A204.1 (cell line): Measurements from ENCODE around the gene CCDC106.

Experiments used
- FAIRE-seq: peaks from 2 replicates; lab custom pipeline; 2012; peaks lifted over from hg19 to GRCh38; lab: Jason Lieb, UNC

The CCDC106 gene

DNA sequence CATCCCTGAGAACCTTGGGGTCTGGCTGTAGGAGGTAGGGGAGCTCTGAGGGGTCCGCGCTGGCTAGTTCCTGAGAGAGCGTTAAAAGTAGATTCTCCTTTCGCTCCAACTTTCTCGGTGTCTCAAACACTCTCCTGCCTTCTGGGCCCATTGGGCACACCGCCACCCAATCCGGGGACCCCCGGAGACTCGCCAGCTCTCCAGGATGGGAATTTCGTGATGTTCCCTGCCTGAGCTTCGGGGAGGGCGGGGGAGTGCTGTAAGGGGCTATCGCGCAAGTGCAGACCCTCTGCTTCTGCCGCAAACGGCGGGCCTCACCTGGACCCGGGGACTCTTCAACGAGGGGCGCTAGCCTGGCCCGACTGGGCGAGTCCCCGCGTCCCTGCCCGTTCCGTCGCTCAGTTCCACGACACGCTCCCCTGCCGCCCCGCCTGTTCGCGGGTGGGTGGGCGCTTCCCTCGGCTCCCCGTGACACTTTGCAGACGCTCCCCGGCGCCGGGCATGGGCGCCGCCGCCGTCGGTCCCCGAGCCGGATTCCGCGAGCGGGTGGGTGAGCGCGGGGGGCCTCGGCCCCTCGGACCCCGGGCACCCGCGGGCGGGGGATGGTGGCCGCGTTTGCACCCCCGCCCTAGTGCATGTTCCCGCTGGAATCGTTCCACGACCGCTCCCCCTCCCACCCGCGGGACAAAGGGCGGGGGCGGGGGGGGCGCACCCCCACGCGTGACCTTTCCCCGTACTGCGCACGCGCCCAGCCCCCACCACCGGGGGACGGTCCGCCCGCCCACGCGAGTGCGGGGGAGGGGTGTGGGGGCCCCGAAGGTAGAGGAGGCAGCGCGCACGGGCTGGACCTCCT, at the start of gene CCDC106:
Gene CCDC106 (plus strand): TSS at position 481 of the 853 bp plus-strand sequence. CDS start 835 bp downstream, outside the sequence.
- FAIRE-seq, result no peak

DNA sequence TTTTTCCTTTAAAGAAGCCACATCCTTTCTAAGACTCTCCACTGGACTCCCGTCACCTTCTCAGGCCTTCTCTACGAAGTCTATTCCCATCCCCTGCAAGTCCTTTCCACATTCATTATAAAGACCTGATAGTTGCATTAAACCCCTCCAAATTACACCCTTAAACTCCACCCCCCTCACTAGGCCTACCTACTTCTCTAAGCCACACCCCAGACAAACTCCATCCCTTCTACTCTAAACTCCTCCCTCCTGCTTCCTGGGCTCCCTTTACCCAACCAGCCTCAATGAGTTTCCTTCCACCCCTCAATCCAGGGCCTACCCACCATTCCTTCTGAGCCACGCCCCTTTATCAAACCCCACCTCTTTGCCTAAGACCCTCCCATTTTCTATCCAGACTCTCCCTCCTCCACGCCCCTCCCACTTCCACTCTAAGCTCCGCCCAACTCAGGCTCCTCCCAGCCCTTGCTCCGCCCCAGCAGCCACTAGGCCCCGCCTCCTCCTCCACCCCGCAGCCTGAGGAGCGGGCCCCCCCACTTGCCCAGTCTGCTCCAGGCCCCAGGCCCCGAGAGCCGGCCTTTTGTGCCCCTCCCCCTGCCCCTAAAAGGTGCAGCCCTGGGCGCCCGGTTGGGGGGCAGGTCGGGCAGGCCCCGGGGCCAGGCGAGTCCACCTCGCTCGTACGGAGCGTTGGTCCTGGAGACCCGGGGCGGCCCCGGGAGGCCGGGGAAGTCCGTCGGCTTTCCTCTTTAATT, 49.1 kb upstream of the CCDC106 start:
- peak; percentile 98 for FAIRE-seq

DNA sequence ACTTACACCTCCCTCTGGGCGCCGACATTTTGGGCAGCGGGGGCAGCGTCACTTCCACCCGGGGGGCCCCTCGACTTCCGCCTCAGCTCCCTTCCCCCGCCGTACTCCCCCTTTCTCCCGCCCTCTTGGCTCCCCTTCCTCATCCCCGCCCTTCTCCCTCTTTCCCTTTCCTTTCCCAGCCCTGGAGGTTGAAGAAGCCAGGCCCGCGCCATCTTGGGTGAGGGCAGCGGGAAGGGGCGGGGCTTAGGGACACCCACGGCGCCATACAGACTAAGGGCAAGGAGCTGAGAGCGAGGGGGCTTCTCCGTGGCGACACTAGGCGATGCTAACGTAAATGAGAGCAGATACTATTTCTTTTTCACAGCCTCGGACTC, 48.6 kb upstream of the CCDC106 start, which contains the start of gene FIZ1:
Gene FIZ1 (minus strand): TSS at position 50 of the 374 bp plus-strand sequence. CDS start 1,652 bp downstream, outside the sequence.
- FAIRE-seq, result peak; percentile 97

DNA sequence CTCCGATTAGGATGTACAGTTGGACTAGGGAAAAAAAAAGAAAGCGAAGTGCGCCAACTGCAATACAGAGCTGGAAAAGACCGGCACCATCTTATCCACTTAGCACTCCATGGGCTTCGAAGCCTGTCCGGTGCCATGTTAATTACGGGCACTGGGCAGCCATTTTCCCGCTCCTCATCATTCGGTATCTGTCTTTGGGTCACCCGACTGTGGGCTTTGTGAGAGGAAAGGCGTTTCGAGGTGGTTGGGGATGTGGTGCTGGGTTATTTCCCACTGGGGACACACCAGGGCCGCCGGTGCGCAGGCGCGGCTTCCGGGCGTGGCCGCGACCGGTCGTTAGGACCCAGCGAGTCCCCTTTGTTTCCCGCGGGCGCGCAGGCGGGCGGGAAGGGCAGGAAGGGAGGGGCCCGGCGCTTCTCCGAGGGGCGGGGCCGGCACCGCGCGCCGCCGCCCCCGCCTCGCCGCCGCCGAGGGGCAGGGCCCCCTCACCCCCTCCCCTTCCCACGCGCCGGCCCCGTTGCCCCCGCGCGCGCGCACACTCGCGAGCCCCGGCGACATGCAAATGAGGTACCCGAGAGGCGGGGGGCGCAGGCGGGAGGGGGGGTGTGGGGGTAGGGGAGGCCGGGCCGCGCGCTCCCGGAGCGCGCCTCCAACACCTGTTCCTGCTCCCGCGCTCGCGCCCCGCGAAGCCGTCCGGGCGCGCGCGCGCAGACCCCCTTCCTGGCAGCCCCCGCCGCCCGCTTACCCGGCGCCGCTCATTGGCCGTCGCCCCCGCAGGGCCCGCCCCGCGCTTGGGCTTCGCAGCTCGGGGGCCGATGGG, 48.0 kb upstream of the CCDC106 start, which contains the start of gene ZNF524:
Gene ZNF524 (plus strand): TSS at position 447 of the 820 bp plus-strand sequence. CDS start 1,825 bp downstream, outside the sequence.
- FAIRE-seq, result no peak

DNA sequence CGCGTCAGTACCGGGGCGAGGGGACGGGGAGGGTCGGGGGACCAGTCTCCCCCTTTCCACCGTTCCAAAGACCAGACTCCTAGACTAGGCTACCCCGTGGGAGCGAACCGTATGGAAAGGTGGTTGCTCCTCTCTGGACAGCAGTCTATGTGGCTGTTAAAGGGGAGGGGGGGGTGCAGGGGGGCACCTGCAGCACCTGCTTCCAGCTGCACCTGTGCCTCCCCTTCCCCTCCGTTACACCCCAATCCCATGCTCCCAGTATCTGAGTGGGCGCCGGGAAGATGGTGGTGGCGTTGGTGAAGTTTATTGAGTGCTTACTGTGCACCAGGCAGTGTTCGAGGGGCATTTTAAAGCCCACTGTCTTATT, 47.4 kb upstream of the CCDC106 start:
- FAIRE-seq, result no peak

- no peak for FAIRE-seq
Measured at GRCh38 chr19:55601084-55601483, 46.9 kb upstream of the CCDC106 start.

DNA sequence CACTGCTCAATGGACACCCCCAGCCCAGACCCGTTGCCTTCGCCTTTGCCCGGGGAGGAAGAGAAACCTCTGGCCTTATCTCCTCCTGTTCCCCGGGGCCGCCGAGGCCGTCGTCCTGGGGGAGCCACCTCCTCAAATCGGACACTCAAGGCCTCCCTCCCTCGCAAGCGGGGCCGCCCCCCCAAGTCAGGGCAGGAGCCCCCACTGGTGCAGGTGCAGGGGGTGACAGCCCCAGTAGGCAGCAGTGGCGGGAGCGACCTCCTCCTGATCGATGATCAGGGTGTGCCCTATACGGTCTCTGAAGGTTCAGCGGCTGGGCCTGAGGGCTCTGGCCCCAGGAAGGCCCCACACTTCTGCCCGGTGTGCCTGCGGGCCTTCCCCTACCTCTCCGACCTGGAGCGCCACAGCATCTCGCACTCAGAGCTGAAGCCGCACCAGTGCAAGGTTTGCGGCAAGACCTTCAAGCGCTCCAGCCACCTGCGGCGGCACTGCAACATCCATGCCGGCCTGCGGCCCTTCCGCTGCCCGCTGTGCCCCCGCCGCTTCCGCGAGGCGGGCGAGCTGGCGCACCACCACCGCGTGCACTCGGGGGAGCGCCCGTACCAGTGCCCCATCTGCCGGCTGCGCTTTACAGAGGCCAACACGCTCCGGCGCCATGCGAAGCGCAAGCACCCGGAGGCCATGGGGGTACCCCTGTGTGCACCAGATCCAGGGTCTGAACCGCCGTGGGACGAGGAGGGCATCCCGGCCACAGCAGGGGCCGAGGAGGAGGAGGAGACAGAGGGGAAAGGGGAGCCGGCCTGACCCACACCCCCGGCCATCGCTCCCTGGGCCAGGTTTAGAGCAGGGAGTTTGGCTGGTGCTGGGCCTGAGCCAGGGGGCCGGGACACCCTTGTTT, 45.7 kb upstream of the CCDC106 start:
- no peak for FAIRE-seq

- no peak for FAIRE-seq
Measured at GRCh38 chr19:55603115-55603514, 44.9 kb upstream of the CCDC106 start.

GRCh38 chr19:55603581-55604292, 44.3 kb upstream of the CCDC106 start:
- FAIRE-seq, result no peak

DNA sequence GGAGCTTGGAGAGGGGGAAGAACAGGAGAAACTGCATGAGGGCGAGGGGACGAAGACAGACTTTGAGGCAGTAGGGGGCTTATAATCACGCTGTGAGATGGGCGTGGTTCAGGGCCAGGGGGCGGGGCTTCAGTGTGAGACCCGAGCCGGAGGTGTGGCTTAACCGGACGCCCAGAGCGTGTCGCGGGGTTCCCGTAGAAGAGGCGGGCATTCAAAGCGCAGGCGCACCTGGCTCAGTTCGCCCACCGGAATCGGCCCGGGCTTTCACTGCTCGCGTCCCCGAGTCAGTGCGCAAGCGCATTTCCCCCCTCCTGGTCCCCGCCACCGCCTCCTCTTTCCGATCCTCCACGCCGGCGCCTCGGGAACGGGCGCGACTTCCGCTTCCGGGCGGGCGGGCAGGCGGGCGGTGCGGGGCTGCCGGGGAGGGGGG, 42.8 kb upstream of the CCDC106 start:
- peak; percentile 83 for FAIRE-seq

DNA sequence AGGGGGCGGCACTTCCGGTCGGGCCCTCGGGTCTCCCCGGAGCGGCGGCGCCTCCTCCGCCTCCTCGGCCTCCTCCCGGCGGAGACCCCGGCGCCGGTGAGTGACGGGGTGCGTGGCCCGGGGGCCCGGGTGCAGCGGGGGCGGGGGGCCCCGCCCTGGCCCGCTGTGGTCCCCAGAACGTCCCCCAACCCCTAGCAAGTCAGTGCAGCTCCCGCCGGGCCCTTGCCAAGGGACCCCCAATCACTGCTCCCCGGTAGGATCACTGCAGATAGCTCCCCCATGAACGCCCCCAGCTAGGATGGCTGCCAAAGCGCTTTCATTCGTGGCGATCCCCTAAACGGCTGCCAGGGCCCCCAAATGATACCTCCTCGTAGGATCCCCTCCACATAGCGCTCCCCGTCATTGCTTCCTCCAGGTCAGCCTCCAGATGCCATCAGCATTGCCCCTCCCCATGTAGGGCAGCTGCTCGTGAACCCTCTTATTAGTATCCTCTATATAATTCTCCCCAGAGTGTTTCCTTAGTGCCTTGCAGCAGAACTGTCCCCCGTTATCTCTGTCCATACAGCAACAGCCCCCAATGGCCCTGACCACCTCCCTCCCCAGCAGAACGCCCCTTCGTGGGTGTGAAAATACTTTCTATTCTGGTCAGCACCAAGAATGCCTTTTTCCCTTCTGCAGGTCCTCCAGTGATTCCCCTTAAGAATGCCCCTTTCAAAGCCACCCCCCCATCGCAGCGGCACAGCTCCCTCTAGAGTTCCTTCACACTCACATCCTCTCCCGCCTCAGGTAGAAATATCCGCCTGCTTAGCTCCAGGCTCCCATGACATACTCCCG, 42.2 kb upstream of the CCDC106 start, which contains the start of gene ZNF865:
Gene ZNF865 (plus strand): TSS at position 11 of the 834 bp plus-strand sequence. CDS start 7,972 bp downstream, outside the sequence.
- no peak for FAIRE-seq

DNA sequence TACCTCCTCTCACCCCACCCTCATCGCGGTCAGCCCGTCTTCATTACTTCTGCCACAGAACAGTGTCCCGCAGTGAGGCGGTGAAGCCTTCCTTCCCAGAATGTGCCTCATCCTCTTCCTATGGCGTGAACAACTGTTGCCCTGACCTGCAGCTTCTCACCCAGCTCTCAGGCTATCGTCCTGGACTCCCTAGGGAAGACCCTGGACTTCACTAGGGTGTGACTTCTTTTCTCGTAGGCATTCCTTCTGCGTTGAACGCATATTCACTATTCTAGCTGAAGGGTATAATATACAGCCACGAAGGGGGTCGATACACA, 41.6 kb upstream of the CCDC106 start:
- no peak for FAIRE-seq

GRCh38 chr19:55606817-55607216, 41.2 kb upstream of the CCDC106 start:
- FAIRE-seq, result no peak

- no peak for FAIRE-seq
Measured at GRCh38 chr19:55609326-55609725, 38.7 kb upstream of the CCDC106 start.

DNA sequence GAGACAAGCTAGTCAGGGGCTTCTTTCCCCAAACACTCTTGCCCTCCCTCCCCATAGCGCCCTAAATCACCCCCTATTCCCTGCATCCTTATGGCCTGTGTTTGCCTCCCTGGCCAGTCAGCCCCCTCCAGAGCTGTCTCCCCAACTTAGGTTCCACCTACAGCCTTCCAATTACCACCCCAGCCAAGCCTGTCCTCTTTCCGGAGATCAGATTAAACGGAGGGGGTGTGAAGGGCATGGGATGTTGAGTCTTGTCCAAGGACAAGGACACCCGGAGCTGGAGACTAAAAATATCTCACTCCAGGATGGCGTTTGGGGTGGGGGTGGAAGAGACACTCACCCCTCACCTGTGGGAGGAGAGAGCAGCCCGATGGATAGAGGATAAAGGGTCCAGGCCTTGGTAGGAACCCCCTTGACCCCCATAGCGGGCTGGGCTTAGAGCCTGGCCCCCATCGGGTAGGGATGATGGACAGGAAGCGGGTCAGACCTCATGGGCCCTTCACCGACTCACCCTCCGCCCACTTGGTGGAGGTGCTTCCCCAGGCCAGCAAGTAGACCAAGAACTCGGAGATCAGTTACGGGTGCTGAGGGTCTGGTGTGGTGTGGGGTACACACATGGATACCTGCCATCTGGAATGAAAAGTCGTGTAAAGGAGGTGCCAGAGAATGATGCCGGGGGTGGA, 36.6 kb upstream of the CCDC106 start:
- FAIRE-seq, result no peak

DNA sequence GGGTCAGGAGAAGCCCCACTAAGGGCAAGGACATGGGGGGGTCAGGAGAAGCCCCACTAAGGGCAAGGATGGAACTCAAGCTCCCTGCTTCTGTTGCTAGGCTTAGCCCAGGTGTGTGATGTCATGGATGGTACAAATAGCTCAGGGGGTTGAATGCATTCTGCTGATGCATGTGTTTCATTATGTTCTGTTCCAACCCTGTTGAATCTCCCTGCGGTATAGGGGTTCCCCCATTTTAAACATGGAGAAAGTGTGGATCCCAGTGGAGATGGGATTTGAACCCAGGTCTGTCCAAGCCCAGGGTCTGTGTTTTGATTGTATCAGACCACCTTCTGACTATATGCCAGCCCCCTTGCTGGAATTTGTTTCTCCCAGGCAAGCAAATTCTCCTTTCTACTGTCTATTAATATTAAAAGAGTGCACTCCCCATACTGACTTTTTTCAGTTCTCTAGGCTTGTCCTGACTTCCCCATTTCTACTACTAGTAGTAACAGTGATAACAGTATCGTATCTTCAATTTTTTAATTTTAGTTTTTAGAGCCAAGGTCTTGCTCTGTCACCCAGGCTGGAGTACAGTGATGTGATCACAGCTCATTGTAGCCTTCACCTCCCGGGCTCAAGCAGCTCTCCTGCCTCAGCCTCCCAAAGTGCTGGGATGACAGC, 35.9 kb upstream of the CCDC106 start:
- FAIRE-seq, result no peak

- FAIRE-seq, result no peak
Measured at GRCh38 chr19:55613396-55613795, 34.6 kb upstream of the CCDC106 start.

DNA sequence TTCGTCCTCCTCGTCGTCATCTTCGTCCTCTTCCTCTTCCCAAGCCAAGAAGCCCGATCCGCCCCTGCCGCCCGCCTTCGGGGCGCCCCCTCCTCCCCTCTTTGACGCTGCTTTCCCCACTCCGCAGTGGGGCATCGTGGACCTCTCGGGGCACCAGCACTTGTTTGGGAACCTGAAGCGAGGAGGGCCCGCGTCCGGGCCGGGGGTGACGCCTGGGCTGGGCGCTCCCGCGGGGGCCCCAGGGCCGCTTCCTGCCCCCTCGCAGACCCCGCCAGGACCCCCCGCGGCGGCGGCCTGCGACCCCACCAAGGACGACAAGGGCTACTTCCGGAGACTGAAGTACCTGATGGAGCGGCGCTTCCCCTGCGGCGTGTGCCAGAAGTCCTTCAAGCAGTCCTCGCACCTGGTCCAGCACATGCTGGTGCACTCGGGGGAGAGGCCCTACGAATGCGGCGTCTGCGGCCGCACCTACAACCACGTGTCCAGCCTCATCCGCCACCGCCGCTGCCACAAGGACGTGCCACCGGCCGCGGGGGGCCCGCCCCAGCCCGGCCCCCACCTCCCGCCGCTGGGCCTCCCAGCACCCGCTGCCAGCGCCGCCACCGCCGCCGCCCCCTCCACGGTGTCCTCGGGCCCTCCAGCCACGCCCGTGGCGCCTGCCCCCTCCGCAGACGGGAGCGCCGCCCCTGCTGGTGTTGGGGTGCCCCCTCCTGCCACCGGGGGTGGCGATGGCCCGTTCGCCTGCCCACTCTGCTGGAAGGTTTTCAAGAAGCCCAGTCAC, 33.9 kb upstream of the CCDC106 start:
- no peak for FAIRE-seq
